Measurements from ENCODE around the gene HPSE2. TPM values are rescaled to one million over a fixed set of nuclear protein-coding genes. Genes with fewer than 3 reads are reported as not detected.

Gene HPSE2
- total and polyA plus RNA-seq, 2 experiments from 2014 or later = 0.10 to 0.24 TPM

DNA sequence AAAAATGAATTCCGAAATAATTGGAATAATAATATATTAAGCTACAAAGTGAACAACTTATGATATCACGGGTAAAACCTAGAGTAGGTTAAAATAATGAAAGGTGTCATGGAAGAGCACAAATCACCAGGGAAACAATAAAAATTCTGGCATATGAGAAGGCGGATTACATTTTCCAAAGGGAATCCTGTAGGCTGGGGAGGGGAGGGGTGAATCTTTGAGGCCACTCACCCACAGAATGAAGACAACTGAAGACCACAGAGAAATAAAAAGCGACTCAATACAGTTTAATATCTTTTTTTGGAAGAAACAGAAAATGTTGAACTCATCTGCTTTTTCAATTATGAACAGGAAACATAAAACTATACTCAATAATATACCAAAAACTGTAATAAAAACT lies 659.6 kb downstream of the HPSE2 start:
- H4K20me1 ChIP-seq (replicated peaks; ENCODE audit: insufficient read depth) = no peaks in the 10 kb centered on the region
- H3K9me3 Mint-ChIP-seq = no peaks in the 10 kb centered on the region
- ATAC-seq = no peak

DNA sequence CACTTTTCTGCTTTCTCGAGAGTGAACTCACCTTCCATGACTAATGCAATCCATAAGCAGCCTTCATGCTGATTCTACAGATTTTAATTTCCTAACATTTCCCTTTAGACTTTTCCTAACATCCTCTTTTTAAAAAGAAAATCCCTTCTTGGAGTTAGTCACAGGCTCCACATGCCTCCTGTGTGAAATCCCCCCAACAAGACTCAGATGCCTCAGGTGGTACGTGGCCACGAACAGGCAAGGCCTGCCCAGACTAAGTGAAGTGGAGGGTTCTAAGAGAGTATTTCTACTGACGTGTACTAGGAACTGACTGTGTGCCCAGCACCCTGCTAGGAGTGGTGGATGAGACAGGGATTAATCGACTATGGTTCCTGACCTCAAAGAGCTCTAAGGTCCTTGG lies 663.1 kb downstream of the HPSE2 start:
- Mint-ChIP-seq H3K4me1 (peaks cover 14% of the 10 kb centered on the region), H3K9me3 (no peaks in the 10 kb centered on the region), H3K4me3 (no peak overlapping the region), H3K27ac (no peak overlapping the region), H3K27me3 (ENCODE audit: insufficient read depth, low read depth, poor library complexity) (no peaks in the 10 kb centered on the region), H3K36me3 (ENCODE audit: low read depth) (no peaks in the 10 kb centered on the region)
- H3K79me2 ChIP-seq (replicated peaks; ENCODE audit: insufficient read depth) = no peaks in the 10 kb centered on the region
- no peaks in the 10 kb centered on the region for H3K27me3 ChIP-seq (ENCODE audit: insufficient read depth)
- H3F3A ChIP-seq (replicated peaks; ENCODE audit: low read depth) = no peaks in the 10 kb centered on the region
- H3K4me3 ChIP-seq = no peak overlapping the region
- no peaks in the 10 kb centered on the region for H3K4me1 ChIP-seq (ENCODE audit: insufficient read depth)
- TF ChIP-seq POLR2AphosphoS5 (IDR thresholded peaks at IDR 0.05; ENCODE audit: low read depth) = no peak
- no peak for TF ChIP-seq CREB1 (CRISPR knock-in tag; IDR thresholded peaks at IDR 0.05; ENCODE audit: low read depth)
- H3K9me2 ChIP-seq (ENCODE audit: insufficient read depth) = peaks cover 3% of the 10 kb centered on the region; the same call in 1 of the 2 replicates
- no peak for ATAC-seq
- no peak overlapping the region for H3K27ac ChIP-seq (ENCODE audit: low read depth)
- no peak for DNase-seq (ENCODE audit: low spot score)
- H4K20me1 ChIP-seq (replicated peaks; ENCODE audit: insufficient read depth) = no peaks in the 10 kb centered on the region
- H3K4me2 ChIP-seq = no peak overlapping the region
- H3K36me3 ChIP-seq (ENCODE audit: insufficient read depth) = no peaks in the 10 kb centered on the region
- no peak overlapping the region for H2AFZ ChIP-seq

More for the DNA sequence above, 659.6 kb downstream of the HPSE2 start:
- Histone ChIP-seq H2AFZ (peak overlapping the region; percentile 90), H3K79me2 (replicated peaks; ENCODE audit: insufficient read depth) (no peaks in the 10 kb centered on the region), H3F3A (replicated peaks; ENCODE audit: low read depth) (no peaks in the 10 kb centered on the region), H3K36me3 (ENCODE audit: insufficient read depth) (no peaks in the 10 kb centered on the region), H3K4me3 (no peak overlapping the region), H3K4me1 (ENCODE audit: insufficient read depth) (no peaks in the 10 kb centered on the region), H3K27me3 (ENCODE audit: insufficient read depth) (no peaks in the 10 kb centered on the region), H3K9me2 (ENCODE audit: insufficient read depth) (no peaks in the 10 kb centered on the region), H3K27ac (ENCODE audit: low read depth) (no peak overlapping the region), H3K4me2 (no peak overlapping the region)
- Mint-ChIP-seq H3K27me3 (ENCODE audit: insufficient read depth, low read depth, poor library complexity) (peaks cover 4% of the 10 kb centered on the region), H3K4me3 (no peak overlapping the region), H3K4me1 (peaks cover 14% of the 10 kb centered on the region), H3K36me3 (ENCODE audit: low read depth) (no peaks in the 10 kb centered on the region), H3K27ac (no peak overlapping the region)
- no peak for DNase-seq (ENCODE audit: low spot score)
- no peak for TF ChIP-seq EZH2 (IDR thresholded peaks at IDR 0.05; ENCODE audit: low read depth, unreplicated experiment)
- TF ChIP-seq, protein P1, sequence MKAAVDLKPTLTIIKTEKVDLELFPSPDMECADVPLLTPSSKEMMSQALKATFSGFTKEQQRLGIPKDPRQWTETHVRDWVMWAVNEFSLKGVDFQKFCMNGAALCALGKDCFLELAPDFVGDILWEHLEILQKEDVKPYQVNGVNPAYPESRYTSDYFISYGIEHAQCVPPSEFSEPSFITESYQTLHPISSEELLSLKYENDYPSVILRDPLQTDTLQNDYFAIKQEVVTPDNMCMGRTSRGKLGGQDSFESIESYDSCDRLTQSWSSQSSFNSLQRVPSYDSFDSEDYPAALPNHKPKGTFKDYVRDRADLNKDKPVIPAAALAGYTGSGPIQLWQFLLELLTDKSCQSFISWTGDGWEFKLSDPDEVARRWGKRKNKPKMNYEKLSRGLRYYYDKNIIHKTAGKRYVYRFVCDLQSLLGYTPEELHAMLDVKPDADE (IDR thresholded peaks at IDR 0.05) = no peak
- no peak for TF ChIP-seq CREB1 (CRISPR knock-in tag; IDR thresholded peaks at IDR 0.05; ENCODE audit: low read depth)
- TF ChIP-seq EZH2phosphoT487 (IDR thresholded peaks at IDR 0.05; ENCODE audit: unreplicated experiment) = no peak
- TF ChIP-seq NANOG (IDR thresholded peaks at IDR 0.05; ENCODE audit: borderline replicate concordance) = no peak
- TF ChIP-seq, protein P2, sequence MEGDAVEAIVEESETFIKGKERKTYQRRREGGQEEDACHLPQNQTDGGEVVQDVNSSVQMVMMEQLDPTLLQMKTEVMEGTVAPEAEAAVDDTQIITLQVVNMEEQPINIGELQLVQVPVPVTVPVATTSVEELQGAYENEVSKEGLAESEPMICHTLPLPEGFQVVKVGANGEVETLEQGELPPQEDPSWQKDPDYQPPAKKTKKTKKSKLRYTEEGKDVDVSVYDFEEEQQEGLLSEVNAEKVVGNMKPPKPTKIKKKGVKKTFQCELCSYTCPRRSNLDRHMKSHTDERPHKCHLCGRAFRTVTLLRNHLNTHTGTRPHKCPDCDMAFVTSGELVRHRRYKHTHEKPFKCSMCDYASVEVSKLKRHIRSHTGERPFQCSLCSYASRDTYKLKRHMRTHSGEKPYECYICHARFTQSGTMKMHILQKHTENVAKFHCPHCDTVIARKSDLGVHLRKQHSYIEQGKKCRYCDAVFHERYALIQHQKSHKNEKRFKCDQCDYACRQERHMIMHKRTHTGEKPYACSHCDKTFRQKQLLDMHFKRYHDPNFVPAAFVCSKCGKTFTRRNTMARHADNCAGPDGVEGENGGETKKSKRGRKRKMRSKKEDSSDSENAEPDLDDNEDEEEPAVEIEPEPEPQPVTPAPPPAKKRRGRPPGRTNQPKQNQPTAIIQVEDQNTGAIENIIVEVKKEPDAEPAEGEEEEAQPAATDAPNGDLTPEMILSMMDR (conservative IDR thresholded peaks at IDR 0.05; ENCODE audit: low read depth in 2 of 2) = no peak

DNA sequence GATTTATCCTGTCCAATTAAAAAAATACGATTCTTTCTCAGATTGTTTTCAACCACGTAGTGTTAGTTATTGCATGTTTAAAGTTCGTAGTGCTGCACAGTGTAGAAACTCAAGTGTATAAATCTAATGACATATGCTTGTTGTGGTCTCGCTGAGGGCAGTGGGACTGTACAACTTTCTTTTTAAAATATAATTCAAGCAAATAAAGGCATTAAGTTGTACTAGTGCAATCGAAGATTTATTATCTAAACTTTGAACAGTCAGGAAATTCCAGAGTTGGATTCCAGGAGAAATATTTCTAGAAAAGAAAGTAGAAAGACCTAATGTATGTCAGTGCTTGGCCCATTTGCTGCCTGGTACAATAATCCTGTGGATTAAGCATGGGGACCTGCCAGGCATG lies 664.8 kb downstream of the HPSE2 start:
- DNase-seq (ENCODE audit: low spot score) (no peak), ATAC-seq (no peak)
- TF ChIP-seq, protein P3, sequence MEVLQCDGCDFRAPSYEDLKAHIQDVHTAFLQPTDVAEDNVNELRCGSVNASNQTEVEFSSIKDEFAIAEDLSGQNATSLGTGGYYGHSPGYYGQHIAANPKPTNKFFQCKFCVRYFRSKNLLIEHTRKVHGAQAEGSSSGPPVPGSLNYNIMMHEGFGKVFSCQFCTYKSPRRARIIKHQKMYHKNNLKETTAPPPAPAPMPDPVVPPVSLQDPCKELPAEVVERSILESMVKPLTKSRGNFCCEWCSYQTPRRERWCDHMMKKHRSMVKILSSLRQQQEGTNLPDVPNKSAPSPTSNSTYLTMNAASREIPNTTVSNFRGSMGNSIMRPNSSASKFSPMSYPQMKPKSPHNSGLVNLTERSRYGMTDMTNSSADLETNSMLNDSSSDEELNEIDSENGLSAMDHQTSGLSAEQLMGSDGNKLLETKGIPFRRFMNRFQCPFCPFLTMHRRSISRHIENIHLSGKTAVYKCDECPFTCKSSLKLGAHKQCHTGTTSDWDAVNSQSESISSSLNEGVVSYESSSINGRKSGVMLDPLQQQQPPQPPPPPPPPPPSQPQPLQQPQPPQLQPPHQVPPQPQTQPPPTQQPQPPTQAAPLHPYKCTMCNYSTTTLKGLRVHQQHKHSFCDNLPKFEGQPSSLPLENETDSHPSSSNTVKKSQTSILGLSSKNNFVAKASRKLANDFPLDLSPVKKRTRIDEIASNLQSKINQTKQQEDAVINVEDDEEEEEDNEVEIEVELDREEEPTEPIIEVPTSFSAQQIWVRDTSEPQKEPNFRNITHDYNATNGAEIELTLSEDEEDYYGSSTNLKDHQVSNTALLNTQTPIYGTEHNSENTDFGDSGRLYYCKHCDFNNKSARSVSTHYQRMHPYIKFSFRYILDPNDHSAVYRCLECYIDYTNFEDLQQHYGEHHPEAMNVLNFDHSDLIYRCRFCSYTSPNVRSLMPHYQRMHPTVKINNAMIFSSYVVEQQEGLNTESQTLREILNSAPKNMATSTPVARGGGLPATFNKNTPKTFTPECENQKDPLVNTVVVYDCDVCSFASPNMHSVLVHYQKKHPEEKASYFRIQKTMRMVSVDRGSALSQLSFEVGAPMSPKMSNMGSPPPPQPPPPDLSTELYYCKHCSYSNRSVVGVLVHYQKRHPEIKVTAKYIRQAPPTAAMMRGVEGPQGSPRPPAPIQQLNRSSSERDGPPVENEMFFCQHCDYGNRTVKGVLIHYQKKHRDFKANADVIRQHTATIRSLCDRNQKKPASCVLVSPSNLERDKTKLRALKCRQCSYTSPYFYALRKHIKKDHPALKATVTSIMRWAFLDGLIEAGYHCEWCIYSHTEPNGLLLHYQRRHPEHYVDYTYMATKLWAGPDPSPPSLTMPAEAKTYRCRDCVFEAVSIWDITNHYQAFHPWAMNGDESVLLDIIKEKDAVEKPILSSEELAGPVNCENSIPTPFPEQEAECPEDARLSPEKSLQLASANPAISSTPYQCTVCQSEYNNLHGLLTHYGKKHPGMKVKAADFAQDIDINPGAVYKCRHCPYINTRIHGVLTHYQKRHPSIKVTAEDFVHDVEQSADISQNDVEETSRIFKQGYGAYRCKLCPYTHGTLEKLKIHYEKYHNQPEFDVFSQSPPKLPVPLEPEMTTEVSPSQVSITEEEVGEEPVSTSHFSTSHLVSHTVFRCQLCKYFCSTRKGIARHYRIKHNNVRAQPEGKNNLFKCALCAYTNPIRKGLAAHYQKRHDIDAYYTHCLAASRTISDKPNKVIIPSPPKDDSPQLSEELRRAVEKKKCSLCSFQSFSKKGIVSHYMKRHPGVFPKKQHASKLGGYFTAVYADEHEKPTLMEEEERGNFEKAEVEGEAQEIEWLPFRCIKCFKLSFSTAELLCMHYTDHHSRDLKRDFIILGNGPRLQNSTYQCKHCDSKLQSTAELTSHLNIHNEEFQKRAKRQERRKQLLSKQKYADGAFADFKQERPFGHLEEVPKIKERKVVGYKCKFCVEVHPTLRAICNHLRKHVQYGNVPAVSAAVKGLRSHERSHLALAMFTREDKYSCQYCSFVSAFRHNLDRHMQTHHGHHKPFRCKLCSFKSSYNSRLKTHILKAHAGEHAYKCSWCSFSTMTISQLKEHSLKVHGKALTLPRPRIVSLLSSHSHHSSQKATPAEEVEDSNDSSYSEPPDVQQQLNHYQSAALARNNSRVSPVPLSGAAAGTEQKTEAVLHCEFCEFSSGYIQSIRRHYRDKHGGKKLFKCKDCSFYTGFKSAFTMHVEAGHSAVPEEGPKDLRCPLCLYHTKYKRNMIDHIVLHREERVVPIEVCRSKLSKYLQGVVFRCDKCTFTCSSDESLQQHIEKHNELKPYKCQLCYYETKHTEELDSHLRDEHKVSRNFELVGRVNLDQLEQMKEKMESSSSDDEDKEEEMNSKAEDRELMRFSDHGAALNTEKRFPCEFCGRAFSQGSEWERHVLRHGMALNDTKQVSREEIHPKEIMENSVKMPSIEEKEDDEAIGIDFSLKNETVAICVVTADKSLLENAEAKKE (CRISPR knock-in tag; IDR thresholded peaks at IDR 0.05) = no peak
- Mint-ChIP-seq H3K27me3 (ENCODE audit: insufficient read depth, low read depth, poor library complexity) (no peaks in the 10 kb centered on the region), H3K4me3 (no peak overlapping the region), H3K9me3 (no peaks in the 10 kb centered on the region), H3K4me1 (no peaks in the 10 kb centered on the region), H3K27ac (no peak overlapping the region), H3K36me3 (ENCODE audit: low read depth) (no peaks in the 10 kb centered on the region)
- Histone ChIP-seq H3F3A (replicated peaks; ENCODE audit: low read depth) (no peaks in the 10 kb centered on the region), H3K79me2 (replicated peaks; ENCODE audit: insufficient read depth) (no peaks in the 10 kb centered on the region), H3K4me3 (no peak overlapping the region), H3K27ac (ENCODE audit: low read depth) (no peak overlapping the region), H2AFZ (no peak overlapping the region), H4K20me1 (replicated peaks; ENCODE audit: insufficient read depth) (no peaks in the 10 kb centered on the region), H3K27me3 (ENCODE audit: insufficient read depth) (no peaks in the 10 kb centered on the region), H3K9me2 (ENCODE audit: insufficient read depth) (peaks cover 3% of the 10 kb centered on the region; the same call in 1 of the 2 replicates), H3K4me1 (ENCODE audit: insufficient read depth) (no peaks in the 10 kb centered on the region), H3K36me3 (ENCODE audit: insufficient read depth) (no peaks in the 10 kb centered on the region), H3K4me2 (no peak overlapping the region)

Data from GM23338 (cell line).